Activated CD4-positive, alpha-beta T cell treated with anti-CD3 and anti-CD28 coated beads, Interleukin-2, amount 50 U/mL, for 24 hours (primary cell): Measurements from ENCODE around the gene POTEB.
"Not testable (repeated sequence)": the region's sequence is repeated elsewhere in the genome, so short reads cannot be mapped to it uniquely, and the experiment has no call there.

ENCODE experiments used
- DNase-seq, 2 donors: peaks; one replicate each; pipeline ENCODE4 v3.0.0-alpha.2; 2020; ENCODE audit warnings: low read depth in 1 of 2, low spot score in 1 of 2

Gene POTEB

GRCh38 chr15:21877635-21878034, at the start of gene POTEB:
TSS of gene POTEB (minus strand) at chr15:21877735. CDS start at chr15:21877246, 489 bp downstream.
- not testable (repeated sequence) for DNase-seq

- not testable (repeated sequence) for DNase-seq
Observed at GRCh38 chr15:21890955-21891354, 13.4 kb upstream of the POTEB start.

- DNase-seq = not testable (repeated sequence)
Observed at GRCh38 chr15:21889542-21889941, 12.0 kb upstream of the POTEB start.

GRCh38 chr15:21838831-21839230, 38.7 kb downstream of the POTEB start:
- DNase-seq = not testable (repeated sequence)
